Raji (cell line): ENCODE measurements around the gene MYO5C.

Experiments used
- POLR2A ChIP-seq: IDR thresholded peaks from 2 replicates; pipeline ENCODE4 v1.6.1; 2011; ENCODE audit warnings: low read depth, low read length, control low read depth; ENCODE audit not compliant: insufficient read depth

The MYO5C gene

DNA sequence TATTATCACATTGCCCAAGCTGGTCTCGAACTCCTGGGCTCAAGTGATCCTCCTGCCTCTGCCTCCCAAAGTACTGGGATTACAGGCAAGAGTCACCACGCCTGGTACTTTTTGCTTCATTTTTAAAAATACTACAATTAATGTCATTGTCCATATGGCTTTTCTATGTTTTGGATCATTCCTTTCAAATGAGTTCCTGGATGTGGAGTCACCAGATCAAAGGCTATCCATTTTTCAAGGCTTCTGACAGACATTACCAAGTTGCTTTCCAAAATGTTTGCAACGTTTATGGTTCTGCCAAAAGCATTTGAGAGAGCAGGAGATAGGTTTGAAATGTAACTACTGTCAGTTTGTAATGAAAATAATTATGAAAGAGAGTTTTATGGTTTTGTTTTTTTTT lies 148.8 kb downstream of the MYO5C start:
- TF ChIP-seq POLR2A, result no peak

DNA sequence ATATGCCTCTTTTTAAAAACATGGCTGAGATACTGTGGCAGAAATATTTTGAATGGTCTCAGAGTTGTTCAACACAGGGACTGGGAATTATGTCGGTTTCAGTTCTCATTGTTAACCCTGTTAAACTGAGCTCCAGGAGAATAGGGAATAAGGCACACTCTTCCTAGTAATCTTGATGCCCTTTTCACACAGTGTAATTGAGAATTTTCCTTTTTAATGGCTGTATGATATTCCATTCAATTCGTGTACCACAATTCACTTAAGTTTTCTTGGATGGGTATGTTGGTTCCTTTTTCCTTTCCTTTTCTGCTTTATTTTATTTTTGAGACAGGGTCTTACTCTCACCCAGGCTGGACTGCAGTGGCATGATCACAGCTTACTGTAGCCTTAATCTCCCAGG lies 149.3 kb downstream of the MYO5C start:
- no peak for TF ChIP-seq POLR2A

DNA sequence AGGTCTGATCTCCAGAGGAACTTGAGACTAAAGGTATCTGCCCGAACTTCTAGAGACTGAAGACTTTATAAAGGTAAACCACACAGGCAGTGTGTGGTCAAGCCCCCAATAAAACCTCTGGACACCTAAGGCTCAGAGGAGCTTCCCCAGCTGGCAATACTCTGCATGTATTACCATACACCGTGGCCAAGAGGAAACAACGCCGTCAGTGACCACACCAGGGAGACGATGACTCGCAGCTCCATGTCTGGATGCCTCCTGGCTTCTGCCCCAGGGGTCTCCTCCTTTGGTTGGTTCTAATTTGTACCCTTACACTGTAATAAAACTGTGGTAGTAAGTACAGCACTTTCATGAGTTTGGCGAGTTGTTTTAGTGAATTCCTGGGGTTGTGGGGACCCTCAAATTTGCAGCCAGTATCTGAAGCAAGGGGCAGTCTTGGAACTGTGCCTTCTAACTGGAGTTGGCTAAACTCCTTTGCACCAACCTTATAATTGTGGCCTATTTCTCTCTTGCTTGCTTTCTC lies 150.9 kb downstream of the MYO5C start:
- no peak for TF ChIP-seq POLR2A

DNA sequence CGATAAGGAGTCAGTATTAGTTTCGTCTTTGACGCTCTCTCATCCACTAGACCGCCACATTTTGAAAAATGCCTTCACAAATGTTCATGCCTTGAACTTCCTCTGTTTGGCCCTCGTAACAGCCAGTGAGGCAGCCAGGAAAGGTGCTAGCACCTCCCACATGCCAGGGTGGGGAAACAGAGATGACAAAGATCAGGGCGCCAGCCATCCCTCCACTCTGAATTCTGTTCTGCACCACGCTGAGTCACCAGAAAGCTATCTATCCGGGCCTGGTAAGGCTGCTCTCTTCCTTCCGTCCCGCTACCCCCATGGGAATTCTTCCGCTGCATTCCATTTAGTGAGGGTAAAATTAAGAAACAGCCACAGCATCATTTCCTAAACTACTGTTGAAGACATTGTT lies 151.7 kb downstream of the MYO5C start:
- no peak for TF ChIP-seq POLR2A
